Stimulated activated CD4-positive, alpha-beta T cell treated with anti-CD3 and anti-CD28 coated beads, Interleukin-4, amount 100 ng/mL, for 48 hours (primary cell): ENCODE results near the gene FBXO4.
"Not testable (repeated sequence)": the region's sequence is repeated elsewhere in the genome, so short reads cannot be mapped to it uniquely, and the experiment has no call there.

Experiments used
- DNase-seq, 2 donors: peaks; one replicate each; pipeline ENCODE4 v3.0.0-alpha.2; 2020; ENCODE audit warnings: low read depth in 2 of 2

Gene FBXO4

GRCh38 chr5:41924526-41924871, 582 bp upstream of the FBXO4 start:
- no peak for DNase-seq

DNA sequence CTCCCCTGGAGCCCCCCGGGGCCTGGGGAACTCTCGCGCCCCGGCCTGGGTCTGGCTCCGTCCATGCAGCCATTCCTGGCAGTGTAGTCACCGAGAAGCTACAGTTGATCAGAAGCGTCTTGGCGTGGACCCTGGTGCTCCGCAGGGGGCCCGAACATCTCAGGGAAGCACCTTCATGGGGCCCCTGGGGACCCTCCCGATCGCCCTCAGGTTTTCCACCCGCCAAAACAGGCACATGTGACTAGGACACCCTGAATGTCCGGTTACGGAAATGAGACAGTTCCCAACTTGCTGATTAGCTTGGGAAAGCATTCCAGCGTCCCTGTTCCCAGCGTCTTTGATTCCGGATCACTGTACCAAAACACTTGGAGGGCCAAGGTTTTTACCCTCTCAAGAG, 472 bp downstream of the FBXO4 start:
- peak in 1 of 2 donors; percentile 27 for DNase-seq

DNA sequence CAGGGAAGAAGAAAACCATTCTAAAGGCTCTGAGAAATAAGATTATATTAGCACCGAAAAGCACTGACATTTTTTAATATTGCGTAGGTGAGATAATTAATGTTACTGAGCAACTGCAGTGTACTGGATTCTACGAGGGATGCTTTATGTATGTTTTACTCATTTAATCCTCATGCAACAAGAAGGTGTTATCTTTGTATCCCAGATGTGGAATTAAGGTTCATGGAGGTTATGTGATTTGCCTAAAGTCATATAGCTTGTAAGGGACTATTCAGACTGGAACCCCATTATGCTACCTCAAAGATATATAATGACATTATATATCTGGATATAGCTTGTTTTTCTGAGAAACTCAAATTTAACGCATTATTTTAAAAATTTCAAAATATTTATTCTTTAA, 2.5 kb downstream of the FBXO4 start:
- no peak for DNase-seq

DNA sequence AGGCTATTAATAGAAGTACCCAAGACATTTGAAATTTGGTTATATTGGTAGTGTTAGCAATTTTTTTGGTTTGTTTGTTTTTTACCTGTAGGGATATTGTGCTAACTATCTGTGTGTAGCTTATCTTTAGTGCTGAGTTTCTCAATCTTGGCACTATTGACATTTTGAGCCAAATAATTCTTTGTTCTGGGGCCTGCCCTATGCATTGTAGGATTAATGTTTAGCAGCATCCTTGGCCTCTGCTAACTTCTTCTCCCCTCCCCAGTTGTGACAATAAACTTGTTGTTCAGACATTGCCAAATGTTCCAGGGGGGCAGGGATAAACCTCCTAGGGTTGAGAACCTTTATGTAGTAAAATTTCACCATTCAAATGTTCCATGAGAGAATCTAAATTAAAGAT, 4.0 kb downstream of the FBXO4 start:
- DNase-seq = no peak

DNA sequence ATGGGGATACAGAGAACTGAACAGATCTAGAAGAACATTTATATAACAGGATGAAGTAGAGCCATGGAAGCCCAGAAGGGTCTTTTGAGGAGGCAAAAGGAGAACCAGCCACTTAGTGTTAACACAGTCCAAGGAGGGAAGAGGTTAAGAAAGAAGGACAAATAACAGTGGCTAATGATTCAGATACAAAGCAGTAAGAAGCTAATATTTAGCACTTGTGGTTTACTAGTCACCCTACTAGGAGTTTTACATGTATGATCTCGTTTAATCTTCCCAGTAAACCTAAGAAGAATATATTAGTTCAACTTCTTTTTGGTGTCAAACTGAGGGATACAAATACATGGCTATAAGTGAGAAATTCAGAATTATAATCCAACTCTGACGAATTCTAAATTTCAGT, 7.7 kb downstream of the FBXO4 start:
- DNase-seq = no peak

DNA sequence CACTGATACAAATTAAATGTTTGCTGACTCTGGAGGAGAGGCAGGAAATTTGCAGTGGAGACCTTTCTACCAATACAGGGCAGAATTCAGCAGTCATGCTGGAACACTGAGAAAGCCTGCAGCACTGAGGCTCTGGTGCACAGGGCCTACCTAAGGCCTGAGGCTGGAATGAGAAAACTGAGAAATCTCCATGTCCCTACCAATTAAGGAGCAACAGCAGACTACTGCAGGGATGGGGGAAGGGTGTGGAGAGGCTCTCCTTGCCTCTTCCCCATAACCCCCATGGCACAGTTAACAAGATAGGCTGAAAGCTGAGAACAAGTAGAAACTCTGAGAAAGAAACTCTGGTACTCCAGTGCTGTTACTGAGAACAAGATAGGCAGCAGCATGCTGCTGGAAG, 10.5 kb downstream of the FBXO4 start:
- no peak for DNase-seq

DNA sequence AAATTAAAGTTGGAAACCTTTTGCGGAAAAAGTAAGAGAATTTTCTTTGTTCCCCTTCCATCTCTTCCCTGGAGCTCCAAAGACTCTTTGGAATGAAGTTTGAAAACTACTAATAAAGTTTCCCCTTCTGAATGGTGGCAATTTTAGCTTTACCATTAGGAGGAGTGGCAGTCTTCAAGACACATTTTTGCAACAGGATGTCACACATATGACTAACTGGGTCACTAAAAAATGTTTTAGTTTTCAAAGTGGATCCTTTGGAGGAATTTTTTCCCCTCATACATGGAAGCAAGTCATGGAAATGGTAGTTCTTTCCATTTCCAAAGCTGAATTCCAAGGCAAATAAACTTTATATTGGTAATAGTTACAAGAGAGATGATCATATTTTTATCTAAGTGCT, 15.6 kb downstream of the FBXO4 start:
- DNase-seq = no peak

DNA sequence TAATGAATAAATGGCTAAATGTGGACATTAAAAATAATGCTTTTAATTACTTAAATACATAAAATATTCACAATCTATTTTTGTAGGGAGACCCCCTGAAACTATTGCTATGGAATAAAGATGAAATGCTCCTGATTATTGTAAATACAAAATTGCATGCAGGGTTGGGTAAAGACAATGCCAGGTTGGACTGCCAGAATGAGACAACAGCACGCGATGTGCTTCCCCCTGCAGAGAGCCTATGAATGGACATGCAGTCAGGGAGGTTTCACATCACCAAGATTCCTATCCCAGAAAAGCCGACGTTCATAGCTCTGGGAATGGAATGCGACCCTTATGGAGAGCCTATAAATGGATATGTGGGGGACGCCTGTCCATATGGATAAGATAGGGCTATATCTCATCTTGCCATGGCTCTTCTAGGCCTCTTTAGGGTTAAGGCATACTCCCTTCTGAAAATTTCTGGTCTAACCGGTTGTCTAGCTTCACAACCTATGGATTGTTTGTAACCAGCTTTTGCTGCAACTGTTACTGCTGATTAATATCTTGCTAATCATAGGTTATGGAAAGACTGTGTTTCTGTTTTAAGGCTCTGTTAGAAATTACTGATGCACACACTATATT, 20.4 kb downstream of the FBXO4 start:
- DNase-seq = not testable (repeated sequence)

DNA sequence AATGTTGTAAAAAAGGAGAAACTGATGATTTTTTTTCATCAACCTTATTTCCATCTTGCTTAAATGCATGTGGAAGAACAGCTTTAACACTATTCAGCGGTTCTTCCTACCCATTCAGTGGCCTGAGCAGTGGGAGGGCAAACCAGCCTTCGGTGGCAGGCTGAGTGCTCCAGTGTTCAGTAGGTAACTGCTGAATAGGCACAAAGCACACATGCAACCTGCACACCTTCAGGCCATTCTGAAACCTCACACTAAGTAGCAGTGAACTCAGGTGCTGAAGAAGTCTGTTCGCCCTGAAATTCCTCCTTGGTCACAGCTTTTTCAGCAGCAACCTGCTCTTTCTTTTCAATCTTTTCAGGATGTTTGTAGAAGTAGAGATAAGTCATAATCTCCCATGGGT, 26.1 kb downstream of the FBXO4 start:
- DNase-seq = no peak

GRCh38 chr5:41954286-41954685, 29.2 kb downstream of the FBXO4 start:
- DNase-seq = no peak

- no peak for DNase-seq
Measured at GRCh38 chr5:41955432-41956024, 30.4 kb downstream of the FBXO4 start.

GRCh38 chr5:41956943-41957342, 31.9 kb downstream of the FBXO4 start:
- no peak for DNase-seq

GRCh38 chr5:41960481-41960880, 35.4 kb downstream of the FBXO4 start:
- DNase-seq = no peak

GRCh38 chr5:41961736-41962135, 36.7 kb downstream of the FBXO4 start:
- DNase-seq = no peak

DNA sequence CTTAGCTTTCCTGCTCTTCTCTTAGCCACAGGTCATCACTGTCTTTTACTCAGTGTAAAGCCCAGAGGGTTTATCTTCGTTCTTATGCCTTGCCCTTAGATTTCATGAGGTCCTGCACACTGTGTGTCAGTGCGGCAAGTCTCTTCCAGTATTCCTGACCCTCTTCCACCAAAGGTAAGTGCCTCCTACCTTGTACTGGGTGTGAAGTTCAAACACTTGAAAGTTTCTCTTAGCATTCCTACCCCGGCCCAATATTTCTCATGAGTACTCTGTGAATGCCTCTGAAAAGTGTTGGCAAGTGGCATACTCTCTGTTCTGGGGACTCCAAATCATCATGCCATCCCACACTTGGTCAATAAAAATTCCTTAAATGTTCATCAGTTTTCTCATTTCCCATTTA, 37.4 kb downstream of the FBXO4 start:
- no peak for DNase-seq

DNA sequence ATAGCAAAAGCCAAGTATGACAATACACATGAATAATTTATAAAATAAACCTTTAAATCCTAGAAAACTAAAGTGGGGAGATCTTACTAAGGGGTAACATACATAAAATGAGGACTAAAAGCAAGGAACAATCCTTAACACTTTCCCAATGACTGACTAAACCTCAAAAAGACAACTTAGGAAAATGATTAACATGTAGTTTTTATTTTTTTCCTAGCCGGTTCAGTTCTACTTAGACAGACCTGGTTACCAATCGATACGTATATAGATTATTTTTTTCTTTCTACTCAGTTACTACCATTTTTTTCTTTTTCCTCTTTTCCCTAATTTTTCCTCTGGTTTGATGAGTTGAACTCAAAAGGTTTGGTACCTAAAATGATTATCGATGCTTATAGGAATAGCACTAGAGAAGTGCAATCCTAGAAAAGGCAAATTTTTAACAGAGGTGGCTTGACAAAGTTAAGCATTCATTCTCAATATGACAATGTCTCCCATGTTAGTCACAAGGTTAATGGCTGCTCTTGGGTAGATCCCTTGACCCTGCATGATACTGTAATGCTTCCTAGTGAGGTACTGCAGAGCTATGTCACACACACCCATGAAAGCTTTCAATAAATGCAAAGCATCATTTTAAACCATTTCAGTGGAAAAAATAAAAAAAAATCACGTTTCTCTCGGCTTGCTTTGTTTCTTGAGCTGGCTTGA, 41.5 kb downstream of the FBXO4 start:
- DNase-seq = no peak

GRCh38 chr5:41967401-41967800, 42.3 kb downstream of the FBXO4 start:
- DNase-seq = no peak

DNA sequence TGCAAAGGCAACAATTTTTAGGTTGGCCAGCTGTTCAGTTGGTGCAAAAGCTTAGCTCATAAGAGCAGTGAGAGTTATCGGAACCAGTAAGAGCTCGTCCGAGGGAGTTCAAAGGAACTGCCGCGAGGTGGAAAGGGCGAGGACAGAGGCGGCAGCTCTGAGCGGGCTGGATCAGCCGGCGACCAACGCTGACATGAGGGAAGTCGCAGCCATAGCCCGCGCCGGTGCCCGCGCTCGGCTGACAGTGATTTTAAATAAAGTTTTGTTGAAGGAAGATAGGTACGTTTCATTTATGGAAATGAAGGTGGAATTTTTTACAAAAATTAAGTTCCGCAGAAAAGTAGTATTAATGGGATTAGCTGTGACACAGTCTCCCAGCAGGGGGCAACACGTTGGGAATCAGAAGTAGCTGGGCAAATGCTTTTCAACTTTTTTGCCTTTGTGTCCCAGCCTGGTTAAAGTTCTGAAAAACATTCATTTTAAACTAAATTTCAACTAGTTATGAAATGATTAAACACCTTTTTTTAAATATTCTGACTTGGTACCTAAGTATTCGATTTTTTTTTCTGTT, 43.2 kb downstream of the FBXO4 start:
- DNase-seq = no peak

GRCh38 chr5:41973087-41973486, 48.0 kb downstream of the FBXO4 start:
- no peak for DNase-seq

DNA sequence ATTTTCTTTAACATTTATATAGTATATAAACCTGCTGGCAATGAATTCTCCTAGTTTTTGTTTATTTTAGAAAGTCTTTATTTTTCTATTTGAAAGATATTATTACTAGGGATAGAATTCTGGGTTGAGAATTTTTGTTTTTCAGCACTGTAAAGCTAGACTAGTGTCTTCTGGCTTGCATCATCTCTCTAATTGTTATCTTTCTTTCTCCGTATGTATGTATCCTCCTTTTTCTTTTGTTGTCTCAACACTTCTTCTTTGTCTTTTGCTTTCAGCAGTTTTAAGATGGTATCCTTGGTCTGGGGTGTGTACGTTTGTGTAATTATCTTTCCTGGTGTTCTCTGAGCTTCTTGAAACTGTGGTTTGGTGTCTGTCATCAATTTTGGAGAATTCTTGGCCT, 48.8 kb downstream of the FBXO4 start:
- DNase-seq = no peak

DNA sequence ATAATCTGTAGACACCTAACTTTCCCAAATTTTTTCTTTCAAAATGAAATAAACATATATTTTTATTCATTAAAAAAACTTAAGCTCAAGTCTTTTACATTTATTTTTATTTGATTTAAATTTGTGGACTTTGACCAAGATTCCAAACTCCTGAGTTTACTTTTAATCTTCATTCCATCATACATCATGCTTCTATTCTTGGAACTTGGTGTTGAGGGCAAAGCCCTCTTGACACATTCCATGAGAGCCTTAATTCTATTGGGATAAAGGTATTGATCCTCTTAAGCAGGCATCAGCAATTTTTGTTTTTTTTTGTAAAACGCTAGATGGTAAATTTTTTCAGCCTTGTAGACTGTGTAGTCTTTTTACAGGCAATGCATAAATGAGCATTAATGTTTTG, 53.6 kb downstream of the FBXO4 start:
- no peak for DNase-seq

- DNase-seq = no peak
Measured at GRCh38 chr5:41980396-41980795, 55.3 kb downstream of the FBXO4 start.

DNA sequence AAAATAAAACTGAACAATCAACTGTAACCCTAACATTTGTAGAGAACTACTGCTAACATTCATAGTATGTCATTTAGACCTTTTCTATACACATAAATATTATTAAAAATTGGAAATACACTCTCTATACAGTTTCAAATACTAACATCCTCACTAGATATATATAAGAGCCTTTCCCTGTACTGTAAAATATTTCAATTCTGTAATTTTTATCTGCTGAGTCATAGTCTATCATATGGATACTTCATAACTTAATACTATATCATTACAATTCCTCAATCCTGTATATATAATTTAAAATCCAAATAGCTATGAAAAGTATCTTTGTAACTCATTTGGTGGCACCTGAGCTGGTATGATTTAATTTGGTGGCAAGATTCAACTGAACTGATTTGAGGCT, 55.8 kb downstream of the FBXO4 start:
- no peak for DNase-seq
